ENCODE measurements around the gene RBM19. TPM values are rescaled to one million over a fixed set of nuclear protein-coding genes. Genes with fewer than 3 reads are reported as not detected.

Gene RBM19
- total RNA-seq, 1 donor from 2014 or later, result 33.6 TPM

DNA sequence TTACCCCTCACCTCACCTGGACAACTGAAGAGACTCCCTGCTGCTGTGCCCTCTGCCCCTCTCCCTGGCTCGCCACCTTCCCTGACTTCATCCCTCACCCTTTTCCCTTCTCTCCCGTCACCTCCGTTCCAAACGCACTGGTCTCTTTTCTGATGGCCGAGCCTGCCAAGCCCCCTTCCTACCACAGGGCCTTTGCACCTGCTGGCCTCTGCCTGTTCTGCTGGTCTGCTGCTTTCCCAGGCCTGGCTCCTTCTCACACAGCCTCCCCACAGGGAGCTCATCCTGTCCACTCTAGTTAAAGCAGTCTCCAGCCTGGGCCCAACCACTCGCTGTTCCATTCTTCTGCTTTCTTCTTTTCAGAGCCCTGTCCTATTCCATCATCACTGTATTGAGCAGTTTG lies 34.6 kb downstream of the RBM19 start:
- Histone ChIP-seq H3K27me3 (ENCODE audit: low read depth) (no peaks in the 10 kb centered on the region), H3K4me3 (no peak overlapping the region), H3K4me1 (no peaks in the 10 kb centered on the region), H3K27ac (no peak overlapping the region), H3K36me3 (peaks cover 70% of the 10 kb centered on the region), H3K9me3 (no peaks in the 10 kb centered on the region)
- TF ChIP-seq, protein P1, sequence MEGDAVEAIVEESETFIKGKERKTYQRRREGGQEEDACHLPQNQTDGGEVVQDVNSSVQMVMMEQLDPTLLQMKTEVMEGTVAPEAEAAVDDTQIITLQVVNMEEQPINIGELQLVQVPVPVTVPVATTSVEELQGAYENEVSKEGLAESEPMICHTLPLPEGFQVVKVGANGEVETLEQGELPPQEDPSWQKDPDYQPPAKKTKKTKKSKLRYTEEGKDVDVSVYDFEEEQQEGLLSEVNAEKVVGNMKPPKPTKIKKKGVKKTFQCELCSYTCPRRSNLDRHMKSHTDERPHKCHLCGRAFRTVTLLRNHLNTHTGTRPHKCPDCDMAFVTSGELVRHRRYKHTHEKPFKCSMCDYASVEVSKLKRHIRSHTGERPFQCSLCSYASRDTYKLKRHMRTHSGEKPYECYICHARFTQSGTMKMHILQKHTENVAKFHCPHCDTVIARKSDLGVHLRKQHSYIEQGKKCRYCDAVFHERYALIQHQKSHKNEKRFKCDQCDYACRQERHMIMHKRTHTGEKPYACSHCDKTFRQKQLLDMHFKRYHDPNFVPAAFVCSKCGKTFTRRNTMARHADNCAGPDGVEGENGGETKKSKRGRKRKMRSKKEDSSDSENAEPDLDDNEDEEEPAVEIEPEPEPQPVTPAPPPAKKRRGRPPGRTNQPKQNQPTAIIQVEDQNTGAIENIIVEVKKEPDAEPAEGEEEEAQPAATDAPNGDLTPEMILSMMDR (IDR thresholded peaks at IDR 0.05), result no peak
- intact Hi-C loops (cut with DNase I), result no loop called here
- DNase-seq (no peak), ATAC-seq (no peak)

DNA sequence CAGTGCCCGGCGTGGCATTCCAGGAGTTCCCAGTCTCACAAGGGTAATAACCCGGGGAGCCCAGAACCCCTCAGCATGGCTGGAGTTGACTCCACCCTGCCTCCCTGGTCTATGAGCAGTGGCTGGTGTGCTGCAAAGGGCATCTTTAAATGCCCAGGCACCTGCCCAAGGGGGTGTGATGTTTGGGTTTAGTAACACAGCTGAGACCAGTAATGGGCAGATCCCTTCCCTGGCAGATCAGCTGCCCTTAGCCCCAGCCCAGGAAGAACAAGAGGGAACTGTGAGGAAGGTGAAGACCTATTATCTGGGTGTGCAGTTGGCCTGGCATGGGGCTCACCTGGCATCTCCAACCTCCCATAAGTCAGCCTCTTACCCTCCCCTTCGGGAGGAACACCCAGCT lies 35.9 kb downstream of the RBM19 start:
- H3K4me1 ChIP-seq, result no peaks in the 10 kb centered on the region
- intact Hi-C loops (cut with DNase I), result no loop called here
- DNase-seq, result no peak
- no peaks in the 10 kb centered on the region for H3K9me3 ChIP-seq
- no peak overlapping the region for H3K27ac ChIP-seq
- ATAC-seq, result no peak
- TF ChIP-seq, protein P1 (IDR thresholded peaks at IDR 0.05), result no peak
- H3K4me3 ChIP-seq, result no peak overlapping the region
- H3K36me3 ChIP-seq, result peaks cover 71% of the 10 kb centered on the region
- no peaks in the 10 kb centered on the region for H3K27me3 ChIP-seq (ENCODE audit: low read depth)

DNA sequence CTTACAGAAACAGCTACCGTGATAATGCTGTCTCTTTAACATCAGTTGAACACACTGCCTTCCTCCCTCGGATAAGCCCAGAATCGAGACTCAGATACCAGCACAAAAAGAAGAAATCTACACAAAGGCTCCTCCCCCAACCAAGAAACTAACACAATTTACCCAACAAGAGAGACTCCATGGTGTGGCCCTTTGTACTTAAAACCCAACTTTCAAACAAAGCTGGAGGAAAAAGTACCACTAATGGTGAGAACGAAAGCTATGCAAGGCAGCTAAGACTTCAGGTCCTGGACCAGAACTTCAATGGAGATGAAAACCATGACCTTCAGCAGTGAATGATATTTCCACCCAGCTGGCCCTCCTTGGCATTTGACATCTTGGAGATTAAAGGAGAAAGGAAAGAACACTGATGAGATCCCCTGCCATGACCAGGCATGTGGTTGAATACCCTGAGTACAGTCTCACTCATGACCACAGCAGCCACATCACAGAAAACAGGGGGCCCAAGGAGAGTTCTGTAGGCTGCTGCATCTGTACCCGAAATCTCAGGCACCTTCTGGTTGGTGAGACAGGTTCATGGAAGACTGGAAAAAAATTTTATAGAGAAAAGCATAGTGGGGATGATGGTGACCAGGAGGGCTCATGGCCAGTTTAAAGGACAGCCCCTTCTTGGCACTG lies 36.7 kb downstream of the RBM19 start:
- Histone ChIP-seq H3K36me3 (peaks cover 71% of the 10 kb centered on the region), H3K27me3 (ENCODE audit: low read depth) (no peaks in the 10 kb centered on the region), H3K27ac (no peak overlapping the region), H3K4me1 (no peaks in the 10 kb centered on the region), H3K4me3 (no peak overlapping the region), H3K9me3 (no peaks in the 10 kb centered on the region)
- TF ChIP-seq, protein P1 (IDR thresholded peaks at IDR 0.05), result no peak
- ATAC-seq (no peak), DNase-seq (no peak)
- intact Hi-C loops (cut with DNase I), result no loop called here

DNA sequence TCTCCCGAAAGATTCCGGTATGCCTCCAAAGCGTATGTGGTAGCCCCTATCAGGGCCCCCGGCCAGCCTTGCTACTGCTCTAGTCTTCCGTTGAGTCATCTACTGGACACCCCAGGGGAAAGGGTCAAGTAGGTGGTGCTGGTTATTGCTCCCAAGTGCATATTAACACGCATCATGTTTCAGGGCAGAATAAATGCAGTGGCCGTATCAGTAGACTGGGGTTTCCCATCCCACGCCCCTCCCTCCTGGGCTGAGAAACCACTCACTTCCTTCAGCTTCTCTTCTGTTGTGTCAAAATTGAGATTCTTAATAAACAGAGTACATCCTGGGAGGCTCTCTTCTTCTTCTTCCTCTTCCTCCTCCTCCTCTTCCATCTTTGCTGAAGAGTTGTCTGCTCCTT lies 39.3 kb downstream of the RBM19 start:
- H3K36me3 ChIP-seq, result peaks cover 78% of the 10 kb centered on the region
- ATAC-seq (no peak), DNase-seq (no peak)
- intact Hi-C loops (cut with DNase I), result no loop called here
- no peaks in the 10 kb centered on the region for H3K4me1 ChIP-seq
- H3K9me3 ChIP-seq, result no peaks in the 10 kb centered on the region
- TF ChIP-seq, protein P1 (IDR thresholded peaks at IDR 0.05), result no peak
- no peak overlapping the region for H3K27ac ChIP-seq
- H3K4me3 ChIP-seq, result no peak overlapping the region
- H3K27me3 ChIP-seq (ENCODE audit: low read depth), result no peaks in the 10 kb centered on the region

DNA sequence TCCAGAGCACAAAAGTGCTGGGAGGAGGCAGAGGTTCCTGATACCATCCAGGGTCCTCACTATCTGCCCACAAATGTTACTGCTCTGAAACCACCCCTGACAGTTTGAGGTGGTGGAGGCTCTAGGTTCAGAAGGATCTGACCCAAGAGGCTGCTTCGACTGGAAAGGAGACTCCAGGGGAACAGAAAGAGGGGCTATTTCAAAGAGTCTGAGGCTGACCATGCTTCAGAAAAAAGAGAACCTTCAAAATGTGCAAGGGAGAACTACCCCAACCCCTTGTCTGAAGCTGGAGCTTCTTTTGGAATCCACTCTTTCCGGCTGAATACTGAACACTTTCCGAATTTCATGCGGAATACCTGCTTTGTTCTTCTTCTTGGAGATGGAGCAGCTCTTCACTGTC lies 41.8 kb downstream of the RBM19 start:
- TF ChIP-seq, protein P1 (IDR thresholded peaks at IDR 0.05), result no peak
- Histone ChIP-seq H3K27me3 (ENCODE audit: low read depth) (no peaks in the 10 kb centered on the region), H3K27ac (no peak overlapping the region), H3K4me1 (no peaks in the 10 kb centered on the region), H3K9me3 (no peaks in the 10 kb centered on the region), H3K36me3 (peaks cover 78% of the 10 kb centered on the region), H3K4me3 (no peak overlapping the region)
- DNase-seq, result no peak
- ATAC-seq, result no peak
- intact Hi-C loops (cut with DNase I), result no loop called here
